GM18868 (cell line): ENCODE data around the gene CEBPG.

Experiments
- ATAC-seq: cut with Tn5 transposase; IDR thresholded peaks from one replicate; pipeline ENCODE4 v1.9.1; 2021; ENCODE audit warnings: mild to moderate bottlenecking, moderate library complexity; ENCODE audit not compliant: unreplicated experiment

Gene CEBPG

GRCh38 chr19:33350538-33351309 lies 22.8 kb upstream of the CEBPG start:
- ATAC-seq, result no peak

- ATAC-seq, result no peak
Observed at GRCh38 chr19:33355535-33355934, 18.0 kb upstream of the CEBPG start.

- no peak for ATAC-seq
Observed at GRCh38 chr19:33357556-33357955, 16.0 kb upstream of the CEBPG start.

- no peak for ATAC-seq
Observed at GRCh38 chr19:33358408-33358807, 15.1 kb upstream of the CEBPG start.

GRCh38 chr19:33359581-33359980 lies 13.9 kb upstream of the CEBPG start:
- ATAC-seq, result no peak

DNA sequence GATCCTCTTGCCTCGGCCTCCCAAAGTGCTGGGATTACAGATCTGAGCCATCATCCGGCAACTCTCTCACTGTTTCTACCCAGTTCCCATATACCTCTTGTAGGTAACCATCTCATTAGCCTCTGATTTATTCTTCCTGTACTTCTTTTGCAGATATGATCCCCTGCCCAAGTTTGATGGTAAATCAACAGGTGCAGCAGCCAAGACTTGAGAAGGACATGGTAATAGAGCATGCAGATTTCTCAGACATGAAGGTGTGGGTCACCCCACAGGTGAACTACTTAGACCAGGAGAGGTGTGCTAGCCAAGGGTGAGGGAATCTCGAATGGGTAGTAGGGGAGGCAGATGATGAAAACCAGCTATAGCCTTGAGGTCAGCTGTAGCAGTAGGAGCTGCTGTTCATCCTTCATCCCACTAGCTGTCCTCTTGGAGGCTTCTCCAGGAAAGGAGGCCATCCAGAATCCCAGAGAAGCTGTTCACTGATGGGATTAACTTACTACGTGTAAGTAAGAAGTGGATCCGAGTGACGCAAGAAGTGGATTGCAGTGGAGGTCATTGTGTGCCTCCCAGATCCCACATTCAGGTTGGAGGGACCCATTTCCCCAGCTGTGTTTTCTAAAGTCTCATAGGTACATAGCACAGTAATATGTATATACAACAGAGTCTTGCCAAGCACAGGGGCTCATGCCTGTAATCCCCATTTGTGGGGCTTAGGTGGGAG lies 10.8 kb upstream of the CEBPG start:
- no peak for ATAC-seq

DNA sequence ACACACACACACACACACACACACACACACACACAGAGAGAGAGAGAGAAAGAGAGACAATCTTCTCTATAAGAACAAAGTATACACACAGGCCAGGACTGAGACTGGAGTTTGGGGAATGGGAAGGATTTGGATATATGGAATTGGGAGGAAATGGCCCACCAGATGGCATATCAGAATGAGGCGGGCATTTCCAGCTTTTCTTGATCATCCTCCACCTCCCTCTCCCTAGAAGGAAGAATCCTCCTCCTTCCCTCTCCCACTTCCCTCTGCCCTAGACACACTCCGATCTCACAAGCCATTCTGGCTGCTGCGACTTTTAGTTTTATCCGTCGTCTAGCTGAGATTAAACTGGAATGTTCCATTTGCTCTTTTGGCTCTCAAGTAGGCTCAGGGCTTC lies 10.0 kb upstream of the CEBPG start:
- no peak for ATAC-seq

DNA sequence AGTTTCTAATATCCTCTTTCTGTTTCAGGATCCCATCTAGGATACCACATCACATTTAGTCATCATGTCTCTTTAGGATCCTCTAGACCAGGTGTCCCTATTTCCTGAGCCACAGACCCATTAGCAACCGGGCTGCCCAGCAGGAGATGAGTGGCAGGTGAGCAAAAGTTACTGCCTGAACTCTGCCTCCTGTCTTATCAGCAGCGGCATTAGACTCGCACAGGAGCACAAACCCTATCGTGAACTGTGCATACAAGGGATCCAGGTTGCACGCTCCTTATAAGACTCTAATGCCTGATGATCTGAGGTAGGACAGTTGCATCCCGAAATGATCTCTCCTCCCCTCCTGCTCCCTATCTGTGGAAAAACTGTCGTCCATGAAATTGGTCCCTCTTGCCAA lies 7.8 kb upstream of the CEBPG start:
- no peak for ATAC-seq

- no peak for ATAC-seq
Observed at GRCh38 chr19:33366127-33366526, 7.4 kb upstream of the CEBPG start.

DNA sequence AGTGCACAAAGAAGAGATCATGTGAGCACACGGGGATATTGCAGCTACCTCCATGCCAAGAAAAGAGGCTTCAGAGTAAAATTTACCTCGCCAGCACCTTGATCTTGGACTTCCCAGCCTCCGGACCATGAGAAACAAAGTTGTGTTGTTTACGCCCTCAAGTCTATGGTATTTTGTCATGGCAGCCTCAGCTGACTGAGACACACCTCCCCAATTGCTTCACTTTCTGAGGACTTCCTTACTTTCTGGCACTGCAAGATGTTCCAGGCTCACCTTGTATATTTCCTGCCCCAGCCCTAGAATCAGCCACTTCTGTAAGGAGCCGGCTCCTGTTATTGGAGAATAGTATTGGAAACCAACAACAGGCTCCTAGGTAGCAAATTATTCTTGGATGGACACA lies 6.6 kb upstream of the CEBPG start:
- ATAC-seq, result no peak

DNA sequence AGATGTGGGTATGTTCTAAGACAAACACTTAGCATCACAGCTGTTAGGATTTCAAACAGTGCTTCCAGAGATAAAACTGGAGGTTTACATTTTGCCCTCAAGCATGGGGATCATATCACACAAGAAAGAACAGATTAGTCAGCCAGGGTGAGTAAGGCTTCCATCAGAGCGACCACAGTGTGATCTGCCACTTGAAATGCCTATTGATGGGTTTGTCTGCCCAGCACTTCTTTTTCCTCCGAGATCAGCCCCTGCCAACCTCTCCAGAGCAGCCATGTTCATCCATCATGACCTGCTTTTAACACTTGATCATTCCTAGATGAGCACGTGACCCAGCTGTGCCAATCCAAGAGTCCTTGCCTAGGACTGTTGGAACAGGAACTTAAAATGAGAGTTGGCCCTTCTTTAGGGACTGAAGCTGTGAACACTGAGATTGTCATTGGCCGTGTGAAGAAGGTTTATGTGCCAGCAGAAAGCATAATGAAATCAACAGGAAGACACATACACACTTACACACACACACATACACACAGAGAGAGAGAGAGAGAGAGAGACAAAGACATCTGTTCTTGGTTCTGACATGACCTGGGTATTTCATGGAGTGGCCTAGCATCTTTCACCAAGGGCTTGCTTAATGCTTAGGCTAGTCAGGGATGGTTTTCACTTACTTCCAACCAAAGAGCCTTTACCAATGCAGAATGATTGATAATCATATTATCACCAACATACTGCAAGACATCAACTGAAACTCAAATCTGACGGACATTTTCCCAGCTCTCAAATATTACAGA lies 5.2 kb upstream of the CEBPG start:
- ATAC-seq, result no peak

DNA sequence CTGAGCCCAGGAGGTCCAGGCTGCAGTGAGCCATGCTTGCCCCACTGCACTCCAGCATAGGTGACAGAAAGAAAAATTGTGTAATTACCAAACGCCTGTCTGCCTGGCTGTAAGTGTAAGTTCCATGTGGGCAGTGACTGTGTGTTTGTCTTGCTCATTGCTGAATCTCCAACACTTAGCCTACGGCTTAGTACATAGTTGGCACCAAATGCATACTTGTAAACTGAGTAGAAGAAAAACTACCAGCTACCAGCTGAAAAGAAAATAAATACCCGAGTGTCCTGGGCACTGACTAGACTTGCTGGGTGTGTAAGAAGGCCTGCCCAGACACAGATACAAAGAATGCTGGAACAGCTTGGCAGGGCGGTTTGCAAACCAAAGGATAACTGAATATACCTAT lies 2.7 kb upstream of the CEBPG start:
- no peak for ATAC-seq

GRCh38 chr19:33374236-33374714 lies 766 bp downstream of the CEBPG start:
- ATAC-seq, result no peak

GRCh38 chr19:33375156-33375836 lies 1.8 kb downstream of the CEBPG start:
- ATAC-seq, result no peak

DNA sequence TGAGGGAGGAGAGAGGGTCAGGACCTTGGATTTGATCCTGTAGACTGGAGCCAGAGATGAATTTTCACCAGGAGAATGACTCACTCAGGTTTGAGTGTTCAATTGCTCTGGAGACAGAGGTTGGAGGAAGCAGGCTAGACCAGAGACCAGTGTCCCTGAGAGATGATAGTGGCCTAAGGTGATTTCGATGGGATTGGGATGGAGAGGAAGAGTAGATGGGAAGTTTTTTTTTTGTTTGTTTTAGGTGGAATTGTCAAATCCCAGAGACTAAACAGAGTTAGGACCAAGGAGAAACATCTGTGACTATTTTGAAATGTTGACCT lies 2.3 kb downstream of the CEBPG start:
- ATAC-seq, result no peak

DNA sequence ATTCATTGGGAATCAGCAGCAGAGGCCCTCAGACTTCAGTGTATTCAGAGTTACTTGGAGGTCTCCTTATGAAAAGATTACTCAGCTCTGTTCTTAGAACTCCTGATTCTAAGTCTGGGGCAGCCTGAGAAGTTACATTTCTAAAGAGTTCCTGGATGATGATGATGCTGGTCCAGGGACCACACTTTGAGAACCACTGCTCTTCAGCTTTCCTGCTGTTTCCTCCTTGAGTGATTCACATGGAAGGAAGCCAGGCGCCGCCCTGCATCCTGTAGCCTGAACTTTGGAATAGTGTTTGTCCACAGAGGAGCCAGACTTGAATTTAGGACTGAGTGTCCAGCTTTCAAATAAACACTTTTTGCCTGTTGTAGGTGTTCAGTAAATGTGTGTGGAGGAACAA lies 2.9 kb downstream of the CEBPG start:
- ATAC-seq, result no peak

DNA sequence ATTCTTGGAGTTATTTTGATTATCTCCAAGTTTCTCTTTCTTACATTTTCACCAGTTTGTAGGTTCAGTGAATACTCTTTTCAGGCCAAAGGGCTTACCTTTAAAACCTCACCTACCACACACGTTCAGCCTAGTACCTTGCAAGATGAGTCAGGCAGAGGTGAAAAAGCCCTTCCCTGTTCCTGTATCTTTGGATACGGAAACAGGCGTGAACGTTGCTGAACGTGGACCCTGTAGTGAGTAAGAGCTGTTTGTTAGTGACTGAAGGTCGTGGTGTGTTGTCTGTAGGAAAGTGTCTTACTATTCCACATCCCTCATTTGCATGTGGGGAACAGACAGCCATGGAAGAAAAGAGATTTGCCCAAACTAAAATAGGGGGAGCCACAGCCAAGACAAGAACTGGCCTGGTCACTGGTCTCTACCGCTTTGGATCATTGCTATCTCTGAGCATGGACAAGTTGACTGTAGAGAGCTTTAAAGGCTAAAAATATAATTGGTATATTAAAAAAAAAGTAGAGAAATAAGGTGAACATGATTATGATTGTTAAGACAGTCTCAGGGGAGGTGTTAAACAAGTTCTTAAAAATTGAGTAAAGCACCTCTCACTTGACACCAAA lies 3.5 kb downstream of the CEBPG start:
- no peak for ATAC-seq

GRCh38 chr19:33377586-33378475 lies 4.3 kb downstream of the CEBPG start:
- ATAC-seq, result no peak

DNA sequence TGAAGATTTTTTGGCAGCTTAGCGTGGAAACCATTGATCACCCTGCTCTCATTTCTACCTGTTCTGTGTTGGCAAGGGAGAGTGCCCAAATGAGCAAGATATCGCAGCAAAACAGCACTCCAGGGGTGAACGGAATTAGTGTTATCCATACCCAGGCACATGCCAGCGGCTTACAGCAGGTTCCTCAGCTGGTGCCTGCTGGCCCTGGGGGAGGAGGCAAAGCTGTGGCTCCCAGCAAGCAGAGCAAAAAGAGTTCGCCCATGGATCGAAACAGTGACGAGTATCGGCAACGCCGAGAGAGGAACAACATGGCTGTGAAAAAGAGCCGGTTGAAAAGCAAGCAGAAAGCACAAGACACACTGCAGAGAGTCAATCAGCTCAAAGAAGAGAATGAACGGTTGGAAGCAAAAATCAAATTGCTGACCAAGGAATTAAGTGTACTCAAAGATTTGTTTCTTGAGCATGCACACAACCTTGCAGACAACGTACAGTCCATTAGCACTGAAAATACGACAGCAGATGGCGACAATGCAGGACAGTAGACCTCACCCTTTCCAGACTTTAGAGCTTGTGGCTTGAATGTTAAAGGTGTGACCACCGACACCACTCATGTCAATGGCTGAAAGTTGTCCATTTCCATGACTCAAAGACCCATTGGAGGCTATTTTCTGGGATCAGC lies 5.8 kb downstream of the CEBPG start:
- ATAC-seq, result no peak
